ENCODE results near the gene L3HYPDH.

L3HYPDH gene

GRCh38 chr14:59435101-59435500 lies 49.1 kb downstream of the L3HYPDH start:
- H3K9ac ChIP-seq (ENCODE audit: low read depth in 1 of 2, low read length in 2 of 2): no peak overlapping the region
- H3K27me3 ChIP-seq (ENCODE audit: control insufficient read depth in 1 of 2, insufficient read depth in 2 of 2, low read length in 2 of 2): no peaks in the 10 kb centered on the region
- H3K9me3 ChIP-seq (ENCODE audit: control insufficient read depth in 1 of 2, low read length in 2 of 2): no peaks in the 10 kb centered on the region
- no peaks in the 10 kb centered on the region for H3K4me1 ChIP-seq (ENCODE audit: control insufficient read depth in 1 of 2, insufficient read depth in 2 of 2, low read length in 2 of 2)
- H3K4me3 ChIP-seq (ENCODE audit: low read depth in 1 of 2, low read length in 2 of 2): no peak overlapping the region
- no peaks in the 10 kb centered on the region for H3K36me3 ChIP-seq (ENCODE audit: control insufficient read depth in 1 of 2, insufficient read depth in 2 of 2, low read length in 2 of 2)
- H3K27ac ChIP-seq (ENCODE audit: low read depth, low read length): no peak overlapping the region

- Histone ChIP-seq H3K9ac (ENCODE audit: low read depth in 1 of 2, low read length in 2 of 2) (no peak overlapping the region), H3K4me3 (ENCODE audit: low read depth in 1 of 2, low read length in 2 of 2) (no peak overlapping the region), H3K4me1 (ENCODE audit: control insufficient read depth in 1 of 2, insufficient read depth in 2 of 2, low read length in 2 of 2) (no peaks in the 10 kb centered on the region), H3K27me3 (ENCODE audit: control insufficient read depth in 1 of 2, insufficient read depth in 2 of 2, low read length in 2 of 2) (no peaks in the 10 kb centered on the region), H3K27ac (ENCODE audit: low read depth, low read length) (no peak overlapping the region), H3K36me3 (ENCODE audit: control insufficient read depth in 1 of 2, insufficient read depth in 2 of 2, low read length in 2 of 2) (no peaks in the 10 kb centered on the region), H3K9me3 (ENCODE audit: control insufficient read depth in 1 of 2, low read length in 2 of 2) (no peaks in the 10 kb centered on the region)
These were observed 54.4 kb downstream of the L3HYPDH start for GRCh38 chr14:59429790-59430189.

- no peaks in the 10 kb centered on the region for H3K9me3 ChIP-seq (ENCODE audit: control insufficient read depth in 1 of 2, low read length in 2 of 2)
- H3K27me3 ChIP-seq (ENCODE audit: control insufficient read depth in 1 of 2, insufficient read depth in 2 of 2, low read length in 2 of 2): no peaks in the 10 kb centered on the region
- no peaks in the 10 kb centered on the region for H3K36me3 ChIP-seq (ENCODE audit: control insufficient read depth in 1 of 2, insufficient read depth in 2 of 2, low read length in 2 of 2)
- no peak overlapping the region for H3K9ac ChIP-seq (ENCODE audit: low read depth in 1 of 2, low read length in 2 of 2)
- H3K4me1 ChIP-seq (ENCODE audit: control insufficient read depth in 1 of 2, insufficient read depth in 2 of 2, low read length in 2 of 2): no peaks in the 10 kb centered on the region
- H3K27ac ChIP-seq (ENCODE audit: low read depth, low read length): no peak overlapping the region
- no peak overlapping the region for H3K4me3 ChIP-seq (ENCODE audit: low read depth in 1 of 2, low read length in 2 of 2)
These were observed 55.6 kb downstream of the L3HYPDH start for GRCh38 chr14:59428581-59429012.

DNA sequence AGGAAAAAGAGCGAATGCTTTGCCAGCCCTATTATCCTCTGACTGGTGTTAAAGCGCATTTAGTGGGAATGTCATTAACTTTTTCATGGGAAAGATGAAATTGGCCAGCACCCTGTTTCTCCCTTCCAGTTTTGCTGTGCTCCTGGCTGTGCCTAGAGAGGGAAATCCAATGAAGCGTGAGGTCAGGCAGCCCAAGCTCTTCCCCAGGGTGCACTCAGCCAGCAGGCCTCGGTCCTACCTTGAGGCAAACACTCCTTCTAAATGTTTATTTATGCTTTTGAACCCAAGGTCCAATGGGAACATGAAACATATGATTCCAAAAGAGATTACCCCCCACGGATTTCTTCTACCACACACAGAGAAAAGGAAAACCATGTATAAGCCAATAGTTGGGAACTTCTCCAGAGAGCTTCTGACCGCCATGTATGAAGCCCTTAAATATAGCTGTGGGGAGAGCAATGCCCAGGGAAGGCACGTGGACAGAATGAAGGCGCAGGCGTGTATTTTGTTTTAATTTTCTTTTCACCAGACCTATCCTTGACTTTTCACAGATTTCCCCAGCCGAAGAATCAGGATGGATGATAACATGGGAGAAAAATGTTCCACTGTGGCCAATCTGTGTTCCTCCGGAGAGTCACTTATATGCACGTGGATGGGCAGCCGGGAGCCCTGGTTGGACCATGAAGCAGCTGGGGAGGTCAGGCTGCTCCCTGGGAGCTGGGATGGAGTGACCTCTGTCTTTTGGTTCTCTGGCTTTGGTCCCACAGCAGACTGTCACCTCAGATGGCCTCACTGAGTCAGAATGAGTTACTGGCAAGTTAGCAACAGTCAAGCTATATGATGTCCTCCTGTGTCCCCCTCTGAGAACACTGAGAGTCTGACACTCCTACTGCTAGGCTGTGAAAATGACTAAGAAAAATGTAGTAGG lies 56.3 kb downstream of the L3HYPDH start:
- H3K27me3 ChIP-seq (ENCODE audit: control insufficient read depth in 1 of 2, insufficient read depth in 2 of 2, low read length in 2 of 2): no peaks in the 10 kb centered on the region
- H3K9ac ChIP-seq (ENCODE audit: low read depth in 1 of 2, low read length in 2 of 2): no peak overlapping the region
- H3K9me3 ChIP-seq (ENCODE audit: control insufficient read depth in 1 of 2, low read length in 2 of 2): no peaks in the 10 kb centered on the region
- H3K4me1 ChIP-seq (ENCODE audit: control insufficient read depth in 1 of 2, insufficient read depth in 2 of 2, low read length in 2 of 2): no peaks in the 10 kb centered on the region
- H3K36me3 ChIP-seq (ENCODE audit: control insufficient read depth in 1 of 2, insufficient read depth in 2 of 2, low read length in 2 of 2): no peaks in the 10 kb centered on the region
- no peak overlapping the region for H3K4me3 ChIP-seq (ENCODE audit: low read depth in 1 of 2, low read length in 2 of 2)
- no peak overlapping the region for H3K27ac ChIP-seq (ENCODE audit: low read depth, low read length)

GRCh38 chr14:59425322-59425935 lies 58.8 kb downstream of the L3HYPDH start:
- Histone ChIP-seq H3K27me3 (ENCODE audit: control insufficient read depth in 1 of 2, insufficient read depth in 2 of 2, low read length in 2 of 2) (no peaks in the 10 kb centered on the region), H3K9me3 (ENCODE audit: control insufficient read depth in 1 of 2, low read length in 2 of 2) (no peaks in the 10 kb centered on the region), H3K9ac (ENCODE audit: low read depth in 1 of 2, low read length in 2 of 2) (no peak overlapping the region), H3K36me3 (ENCODE audit: control insufficient read depth in 1 of 2, insufficient read depth in 2 of 2, low read length in 2 of 2) (no peaks in the 10 kb centered on the region), H3K4me3 (ENCODE audit: low read depth in 1 of 2, low read length in 2 of 2) (no peak overlapping the region), H3K4me1 (ENCODE audit: control insufficient read depth in 1 of 2, insufficient read depth in 2 of 2, low read length in 2 of 2) (no peaks in the 10 kb centered on the region), H3K27ac (ENCODE audit: low read depth, low read length) (no peak overlapping the region)

DNA sequence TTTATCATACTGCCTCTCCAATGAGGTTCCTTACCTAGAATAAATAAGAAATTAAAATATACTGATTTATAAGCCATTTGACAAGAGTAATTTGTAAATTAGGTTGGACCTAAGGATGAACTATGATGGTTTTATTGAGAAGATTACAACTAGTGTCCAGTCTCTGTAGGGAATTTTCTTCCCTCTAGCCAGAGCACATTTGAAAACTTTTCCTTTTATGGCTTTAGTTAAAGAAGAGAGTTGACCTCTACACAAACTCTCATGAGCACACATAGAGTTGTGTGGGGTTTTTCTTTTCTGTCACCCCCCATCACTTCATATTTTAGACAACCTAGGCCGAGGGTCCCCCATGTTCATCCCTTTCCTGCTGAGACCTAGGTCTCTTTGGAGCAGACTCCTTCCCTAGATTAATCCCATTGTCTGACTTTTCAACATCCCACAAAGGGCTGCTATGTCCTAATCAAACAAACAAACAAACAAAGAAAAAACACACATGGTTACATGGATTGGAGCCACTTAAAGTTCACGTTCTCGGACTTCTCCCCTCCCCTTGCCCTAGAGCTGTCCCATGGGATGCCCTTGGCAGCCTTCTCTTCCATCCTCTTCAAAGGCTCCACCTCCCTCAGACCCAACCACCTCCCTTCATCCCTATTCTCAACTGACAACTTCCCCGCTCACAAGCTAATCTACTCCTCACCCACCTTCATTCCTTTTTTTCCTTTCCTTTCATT lies 59.7 kb downstream of the L3HYPDH start:
- Histone ChIP-seq H3K27ac (ENCODE audit: low read depth, low read length) (no peak overlapping the region), H3K4me3 (ENCODE audit: low read depth in 1 of 2, low read length in 2 of 2) (no peak overlapping the region), H3K36me3 (ENCODE audit: control insufficient read depth in 1 of 2, insufficient read depth in 2 of 2, low read length in 2 of 2) (no peaks in the 10 kb centered on the region), H3K4me1 (ENCODE audit: control insufficient read depth in 1 of 2, insufficient read depth in 2 of 2, low read length in 2 of 2) (no peaks in the 10 kb centered on the region), H3K9ac (ENCODE audit: low read depth in 1 of 2, low read length in 2 of 2) (no peak overlapping the region), H3K27me3 (ENCODE audit: control insufficient read depth in 1 of 2, insufficient read depth in 2 of 2, low read length in 2 of 2) (no peaks in the 10 kb centered on the region), H3K9me3 (ENCODE audit: control insufficient read depth in 1 of 2, low read length in 2 of 2) (no peaks in the 10 kb centered on the region)

All from duodenal mucosa (tissue), 2 donors.